ENCODE data around the gene BIN1.

The BIN1 gene

GRCh38 chr2:126999106-126999756, 107.7 kb downstream of the BIN1 start:
- no peak for DNase-seq (ENCODE audit: low spot score)

- DNase-seq (ENCODE audit: low spot score) = no peak
These were observed 108.5 kb downstream of the BIN1 start for GRCh38 chr2:126998486-126998885.
